Kidney tubule cell (primary cell): Measurements from ENCODE around the gene PADI6.

Source experiments
- DNase-seq: peaks from one replicate; pipeline ENCODE4 v3.0.0-alpha.2; 2018; ENCODE audit warnings: low spot score

Gene PADI6

DNA sequence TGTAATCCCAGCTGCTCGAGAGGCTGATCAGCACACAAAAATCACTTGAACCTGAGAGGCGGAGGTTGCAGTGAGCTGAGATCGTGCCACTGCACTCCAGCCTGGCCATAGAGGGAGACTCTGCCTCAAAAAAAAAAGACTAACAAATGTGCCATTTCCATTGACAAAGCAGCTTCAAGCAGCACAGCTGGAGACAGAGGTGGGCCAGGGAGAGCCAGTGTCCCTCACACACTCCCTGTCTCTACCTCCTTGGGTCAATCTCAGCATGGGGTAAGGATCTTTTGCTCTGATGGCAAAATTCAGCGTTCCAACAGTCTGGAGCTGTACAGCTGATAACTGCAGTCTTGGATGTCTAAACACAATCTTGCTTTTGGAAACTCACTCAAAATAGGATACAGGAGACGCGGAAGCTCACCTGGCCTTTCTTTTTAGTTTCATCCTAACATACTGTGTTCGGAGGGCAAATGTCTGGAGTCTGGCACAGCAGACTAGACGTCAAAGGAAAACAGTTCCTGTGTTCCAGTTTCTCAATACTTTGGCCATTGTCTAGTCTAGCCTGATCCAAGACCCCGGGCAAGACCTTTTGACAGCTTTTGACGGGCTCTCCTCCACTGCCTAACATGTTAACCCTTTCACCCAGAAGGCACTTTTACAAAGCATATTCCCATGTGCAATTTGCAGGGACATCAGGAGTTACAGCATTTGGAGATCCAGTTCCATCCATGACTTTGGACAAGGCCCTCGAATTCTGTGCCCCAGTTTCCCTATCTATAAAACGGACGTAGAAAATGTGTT, 64.6 kb downstream of the PADI6 start:
- no peak for DNase-seq

DNA sequence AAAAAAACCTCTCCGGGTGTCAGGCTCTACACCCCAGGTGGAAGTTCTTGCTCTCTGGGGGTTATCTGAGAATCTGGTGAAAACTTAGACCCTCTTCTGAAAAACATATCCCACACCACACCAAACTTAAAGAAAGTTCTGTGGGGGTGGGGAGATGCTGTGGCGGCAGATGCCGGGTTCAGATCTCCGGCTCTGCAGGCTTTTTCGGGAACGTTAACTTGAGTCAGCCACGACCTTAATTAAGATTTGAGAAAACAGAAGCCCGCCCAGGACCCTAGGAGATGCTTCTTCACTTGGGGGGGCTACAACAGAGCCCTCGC, 65.2 kb downstream of the PADI6 start:
- no peak for DNase-seq

DNA sequence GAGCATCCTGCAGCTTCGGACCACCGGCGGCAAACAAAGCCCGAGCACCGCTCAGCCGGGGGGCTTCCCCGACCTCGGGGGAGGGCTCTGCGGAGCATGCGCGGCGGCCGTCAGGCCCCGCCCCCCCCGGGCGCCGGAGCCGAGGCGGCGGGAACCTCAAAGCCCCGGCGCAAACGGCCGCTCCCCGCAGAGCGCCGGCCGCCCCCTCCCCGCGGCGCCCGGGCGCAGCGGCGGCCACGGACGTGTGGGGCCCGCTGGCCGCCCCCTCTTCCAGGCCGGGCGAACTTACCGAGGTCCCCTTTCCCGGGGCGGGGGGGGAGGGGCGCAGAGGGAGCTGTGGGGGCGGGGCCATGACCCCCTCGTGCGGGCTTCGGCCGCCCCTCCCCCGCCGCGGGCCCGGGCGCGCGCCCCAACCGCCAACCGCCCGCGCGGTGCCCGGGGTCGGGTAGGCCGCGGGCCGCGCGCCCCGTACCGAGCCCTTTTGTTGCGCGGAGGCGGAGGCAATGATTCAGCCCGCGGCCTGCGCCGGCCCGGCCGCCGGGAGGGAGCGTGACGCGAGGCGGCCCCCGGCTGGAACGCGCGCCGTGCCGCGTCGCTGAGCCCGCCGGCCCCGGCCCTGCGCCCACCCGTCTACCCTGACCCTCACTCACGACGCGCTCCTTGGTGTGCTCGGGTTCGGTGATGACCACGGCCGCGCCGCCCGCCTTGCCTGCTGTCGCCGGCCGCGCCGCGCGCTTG, 65.8 kb downstream of the PADI6 start:
- peak; percentile 57 for DNase-seq

DNA sequence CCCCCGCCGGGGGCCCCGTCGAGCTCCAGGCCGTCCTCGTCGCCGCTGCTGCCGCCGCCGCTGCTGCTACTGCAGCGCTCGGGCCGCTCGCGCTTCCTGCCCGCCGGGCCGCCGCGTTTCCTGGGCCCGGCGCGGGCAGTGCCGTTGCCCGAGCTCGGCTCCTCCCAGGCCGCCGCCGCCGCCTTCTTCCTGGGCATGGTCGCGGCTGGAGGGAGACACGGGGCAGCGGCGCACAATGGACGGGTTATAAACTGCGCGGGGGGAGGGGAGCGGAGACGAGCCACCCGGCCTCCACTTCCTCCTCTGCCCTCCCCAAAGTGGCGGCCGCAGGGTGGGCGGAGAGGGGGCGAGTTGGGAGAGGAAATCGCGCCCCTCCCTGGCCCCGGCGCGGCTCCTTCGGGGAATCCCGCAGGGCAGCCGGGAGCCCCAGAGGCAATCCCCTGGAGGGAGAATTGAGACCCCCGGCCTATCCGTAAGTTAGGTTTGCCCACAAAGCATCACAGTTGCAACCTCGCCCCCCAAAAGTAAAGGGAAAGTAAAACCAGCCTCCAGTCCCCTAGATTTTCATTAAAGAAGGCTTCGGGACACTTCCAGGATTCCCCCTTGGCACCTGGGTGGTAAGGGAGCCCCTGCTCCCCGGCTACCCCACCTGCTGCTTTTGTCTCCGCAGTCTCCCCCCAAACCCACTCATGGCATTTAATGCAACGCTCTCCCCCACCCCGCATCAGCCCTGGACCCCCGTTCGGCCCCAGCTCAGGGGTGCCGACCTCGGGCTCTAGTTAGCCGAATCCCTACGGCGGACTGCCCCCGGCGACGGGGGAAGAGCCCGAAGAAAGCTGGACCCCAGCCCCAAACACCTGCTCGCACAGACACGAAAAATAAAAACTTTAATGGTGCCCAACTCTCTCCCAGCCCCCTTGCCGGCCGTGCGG, 66.6 kb downstream of the PADI6 start:
- DNase-seq, result peak; percentile 79

DNA sequence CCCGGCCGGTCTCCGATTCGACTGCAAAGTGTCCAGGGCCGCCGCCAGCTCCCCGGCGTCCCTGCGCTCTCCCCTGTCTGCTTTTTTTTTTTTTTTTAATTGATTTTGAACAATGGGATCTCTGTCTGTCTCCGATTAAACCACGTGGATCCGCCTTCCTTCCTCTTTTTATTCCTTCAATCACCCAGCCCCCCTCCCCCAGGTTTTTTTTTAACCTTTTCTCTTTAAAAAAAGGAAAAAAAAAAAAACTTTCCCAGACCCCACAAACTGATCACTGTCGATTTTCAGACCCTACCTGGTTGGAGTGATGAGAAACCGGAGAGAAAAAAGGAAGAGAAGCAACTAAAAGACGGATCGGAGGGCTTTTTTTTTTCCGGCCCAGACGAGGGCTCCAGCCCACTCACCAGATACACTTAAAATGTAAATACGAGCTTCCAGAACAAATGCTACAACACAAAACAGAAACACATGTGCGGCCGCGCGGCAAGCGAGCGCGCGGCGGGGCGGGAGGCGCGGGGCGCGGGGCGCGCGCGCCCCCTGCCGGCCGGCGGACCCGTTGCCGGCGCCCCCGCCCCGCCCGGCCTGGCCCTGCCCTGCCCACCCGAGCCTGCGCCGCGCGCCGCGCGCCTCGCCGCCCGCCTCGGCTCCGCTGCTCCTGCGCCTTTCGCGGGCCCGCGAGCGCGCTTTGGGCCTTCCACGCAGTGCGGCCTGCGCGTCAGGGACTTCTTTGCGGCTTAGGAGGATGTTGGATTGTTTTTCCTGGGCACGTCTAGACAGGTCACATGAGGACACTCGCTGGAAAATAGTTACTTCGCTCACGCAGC, 67.5 kb downstream of the PADI6 start, which contains the start of gene RCC2:
Gene RCC2 (minus strand): TSS at position 428 of the 824 bp plus-strand sequence. CDS start 1,163 bp downstream, outside the sequence.
- peak; percentile 84 for DNase-seq

DNA sequence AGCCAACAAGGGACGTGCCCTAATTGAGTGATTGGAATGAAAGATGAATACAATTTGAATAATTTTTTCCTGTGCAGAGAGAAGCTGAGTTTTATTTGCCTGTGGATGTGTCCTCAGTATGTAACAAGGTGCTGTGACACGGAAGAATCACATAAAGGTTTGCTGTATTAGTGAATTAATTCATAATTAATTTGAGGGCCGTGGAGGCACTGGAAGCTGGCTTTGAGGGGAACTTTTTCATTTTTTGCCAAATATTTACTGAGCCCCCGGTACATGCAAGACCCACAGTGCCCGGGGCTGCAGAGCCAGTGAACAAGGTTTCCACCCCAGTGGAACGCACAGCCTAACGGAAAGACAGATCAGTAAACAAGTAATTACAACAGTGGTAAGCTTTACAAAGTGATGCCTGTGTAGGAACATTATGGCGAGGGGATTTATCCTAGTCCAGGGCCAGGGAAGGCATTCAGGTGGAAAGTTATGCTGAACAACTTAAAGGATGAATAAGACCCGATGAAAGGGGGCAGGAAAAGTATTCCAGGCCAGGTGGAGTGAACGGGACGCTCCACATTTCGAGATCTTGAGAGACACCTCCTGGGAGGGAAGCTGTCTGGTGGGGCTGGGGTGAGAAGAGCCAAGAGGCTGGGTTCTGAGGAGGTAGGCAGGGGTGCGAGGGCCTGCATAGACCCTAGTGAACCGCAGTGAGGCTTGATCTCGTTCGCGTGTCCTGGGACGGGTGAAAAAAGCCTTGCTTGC, 68.3 kb downstream of the PADI6 start:
- DNase-seq, result no peak

DNA sequence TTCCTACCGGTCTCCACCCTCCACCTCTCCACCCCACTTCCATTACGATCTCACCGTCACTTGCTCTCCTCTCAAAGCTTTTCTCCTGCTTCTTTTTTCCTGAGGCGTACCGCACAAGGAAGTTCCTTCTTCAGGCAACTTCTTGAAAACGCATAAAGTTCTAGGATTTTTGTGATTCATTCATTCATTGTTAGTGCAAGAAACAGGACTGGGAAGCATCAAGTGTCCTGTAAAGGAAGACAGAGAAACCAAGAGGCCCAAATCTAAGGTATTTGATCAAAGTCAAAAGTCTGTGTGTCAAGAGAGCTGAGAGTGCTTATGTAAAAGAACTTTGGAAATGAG, 68.8 kb downstream of the PADI6 start:
- DNase-seq, result no peak

DNA sequence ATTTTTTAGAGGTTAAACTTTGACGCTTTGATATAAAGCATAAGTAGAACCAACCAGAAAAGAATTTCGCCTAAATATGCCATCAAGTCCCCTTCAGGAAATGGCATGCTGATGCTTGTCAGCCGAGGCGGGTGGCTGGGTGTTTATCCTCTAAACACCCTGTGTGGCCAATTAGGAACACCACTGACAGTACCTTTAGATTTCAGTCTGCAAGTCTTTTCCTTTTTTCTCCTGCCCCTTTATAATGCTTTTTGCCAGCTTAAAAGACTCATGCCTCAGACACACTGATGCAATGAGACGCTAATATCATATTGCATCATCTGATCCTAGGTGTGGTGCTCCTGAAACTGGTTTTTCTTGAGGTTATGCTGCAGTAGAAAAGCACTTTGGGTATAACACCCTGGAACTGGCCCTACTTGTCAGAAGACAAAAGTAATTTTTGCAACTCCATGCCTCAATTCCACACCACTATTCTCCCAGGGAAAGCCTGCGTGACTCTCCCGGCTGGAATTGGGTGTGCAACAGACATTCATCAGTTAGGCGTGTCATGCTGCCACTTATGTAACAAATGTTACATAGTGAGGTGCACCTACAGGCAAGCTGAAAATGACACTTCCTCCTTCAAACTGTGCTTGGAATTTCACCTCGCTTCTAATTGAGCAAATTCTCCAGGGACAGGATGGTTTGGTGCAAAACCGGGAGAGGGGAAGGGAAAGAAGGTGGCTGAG, 69.4 kb downstream of the PADI6 start:
- peak; percentile 56 for DNase-seq

DNA sequence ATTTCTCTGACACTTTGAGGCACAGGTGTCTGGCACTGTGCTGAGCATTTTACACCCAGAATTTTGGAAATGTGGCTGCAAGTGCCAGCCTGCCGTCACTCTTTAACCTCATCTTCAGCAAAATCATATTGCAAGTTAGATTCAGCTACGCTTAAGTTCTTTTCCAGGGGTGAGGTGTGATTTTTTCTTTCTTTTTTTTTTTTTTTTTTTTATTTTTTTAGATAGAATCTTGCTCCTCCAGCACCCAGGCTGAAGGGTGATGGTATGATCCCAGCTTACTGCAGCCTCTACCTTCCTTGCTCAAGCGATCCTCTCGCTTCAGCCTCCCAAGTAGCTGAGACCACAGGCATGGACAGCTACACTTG, 70.0 kb downstream of the PADI6 start:
- DNase-seq, result no peak

DNA sequence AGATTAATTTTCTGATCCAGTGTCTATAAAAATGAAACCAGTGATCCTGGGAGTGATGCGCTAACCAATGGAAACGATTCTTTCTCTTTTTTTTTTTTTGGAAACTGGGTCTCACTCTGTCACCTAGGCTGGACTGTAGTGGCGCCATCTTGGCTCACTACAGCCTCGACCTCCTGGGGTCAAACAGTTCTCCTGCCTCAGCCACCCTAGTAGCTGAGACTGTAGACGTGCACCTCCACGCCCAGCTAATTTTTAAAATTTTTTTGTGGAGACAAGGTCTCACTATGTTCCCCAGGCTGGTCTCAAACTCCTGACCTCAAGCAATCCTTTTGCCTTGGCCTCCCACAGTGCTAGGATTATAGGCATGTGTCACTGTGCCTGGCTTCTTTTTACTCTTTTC, 70.8 kb downstream of the PADI6 start:
- DNase-seq, result no peak

DNA sequence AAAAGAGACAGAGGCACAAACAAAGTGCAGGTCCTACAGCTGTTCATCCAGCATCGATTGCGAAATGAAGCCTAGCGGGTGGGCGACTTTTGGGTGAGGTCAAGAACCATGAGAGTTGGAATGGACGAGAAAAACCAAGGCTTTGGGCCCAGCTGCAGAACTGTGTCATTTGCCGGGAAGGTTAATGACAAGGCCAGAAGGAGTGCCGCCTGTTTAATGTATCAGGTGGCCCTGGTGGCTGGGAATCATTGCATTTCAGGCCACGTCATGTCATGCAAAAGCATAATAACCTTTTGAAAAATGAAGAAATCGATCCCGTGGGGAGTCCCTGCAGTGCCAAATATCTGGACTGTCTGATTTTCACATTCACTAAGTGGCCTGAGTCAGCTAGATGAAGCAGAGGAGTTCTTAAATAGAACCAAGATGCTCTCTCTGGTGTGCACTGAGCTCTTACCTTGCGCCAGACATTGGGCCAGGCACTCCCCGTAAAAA, 75.6 kb downstream of the PADI6 start:
- DNase-seq, result no peak
